GM19193 (cell line): ENCODE results near the gene WAPL.

Experiments used
- POLR2A ChIP-seq: IDR thresholded peaks from 4 replicates; pipeline ENCODE4 v1.6.1; 2011; ENCODE audit not compliant: insufficient read depth, insufficient read length; ENCODE audit errors: extremely low read depth

WAPL gene

DNA sequence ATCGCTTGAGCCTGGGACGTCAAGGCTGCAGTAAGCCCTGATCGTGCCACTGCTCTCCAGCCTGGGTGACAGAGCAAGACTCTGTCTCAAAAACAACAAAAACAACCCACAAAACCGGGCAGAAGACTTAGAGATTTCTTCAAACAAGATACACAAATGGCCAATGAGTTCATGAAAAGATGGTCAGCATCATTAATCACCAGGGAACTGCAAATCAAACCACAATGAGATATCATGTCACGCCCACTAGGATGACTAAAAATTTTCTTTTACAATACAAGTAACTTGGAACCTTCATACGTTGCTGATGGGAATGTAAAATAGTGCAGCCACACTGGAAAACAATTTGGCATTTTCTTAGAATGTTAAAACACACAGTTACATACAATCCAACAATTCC lies 77.7 kb downstream of the WAPL start:
- no peak for TF ChIP-seq POLR2A

GRCh38 chr10:86443069-86443468 lies 78.5 kb downstream of the WAPL start:
- TF ChIP-seq POLR2A: no peak

DNA sequence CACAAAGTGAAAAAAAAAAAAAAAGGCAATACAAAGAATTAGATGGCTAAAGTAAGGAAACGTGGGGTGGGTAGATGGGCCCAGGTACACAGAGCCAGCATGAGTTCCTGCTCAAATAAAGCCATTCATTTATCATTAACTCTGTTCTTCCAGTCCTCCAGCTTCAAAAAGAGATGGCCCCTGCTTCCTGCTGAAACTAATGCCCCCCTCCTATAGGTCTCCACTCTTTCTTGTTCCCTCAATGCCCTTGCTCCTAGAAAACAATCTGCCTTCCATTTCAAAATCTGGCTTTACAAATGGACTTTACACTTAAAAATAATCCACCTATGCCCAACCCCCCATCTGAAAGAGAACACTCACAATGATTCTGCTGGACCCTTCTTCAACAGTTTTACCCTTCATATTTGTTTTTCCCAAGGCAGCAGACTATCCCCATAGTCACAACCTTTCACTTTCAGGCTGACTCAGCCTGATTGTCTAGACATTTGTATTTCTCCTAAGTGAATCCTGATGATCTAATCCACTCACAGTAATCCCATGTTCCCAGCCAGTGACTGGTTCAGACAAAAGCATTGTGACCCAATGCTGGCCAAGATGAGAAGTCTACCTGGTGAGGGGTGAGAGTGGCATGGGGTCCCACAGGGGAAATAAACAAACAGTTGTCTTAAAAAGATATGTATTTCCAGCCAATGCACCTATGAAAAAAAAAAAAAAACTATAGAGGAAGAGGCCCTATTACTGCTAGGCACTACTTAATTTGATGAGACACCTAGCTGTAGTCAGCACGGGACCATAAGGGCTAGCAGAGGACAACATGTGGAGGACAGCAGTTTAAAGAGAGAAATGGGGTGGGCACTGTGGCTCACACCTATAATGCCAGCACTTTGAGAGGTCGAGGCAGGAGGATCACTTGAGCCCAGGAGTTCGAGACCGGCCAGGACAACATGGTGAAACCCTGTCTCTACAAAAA lies 80.4 kb downstream of the WAPL start:
- no peak for TF ChIP-seq POLR2A

- TF ChIP-seq POLR2A: no peak
Observed at GRCh38 chr10:86439544-86439943, 82.0 kb downstream of the WAPL start.

DNA sequence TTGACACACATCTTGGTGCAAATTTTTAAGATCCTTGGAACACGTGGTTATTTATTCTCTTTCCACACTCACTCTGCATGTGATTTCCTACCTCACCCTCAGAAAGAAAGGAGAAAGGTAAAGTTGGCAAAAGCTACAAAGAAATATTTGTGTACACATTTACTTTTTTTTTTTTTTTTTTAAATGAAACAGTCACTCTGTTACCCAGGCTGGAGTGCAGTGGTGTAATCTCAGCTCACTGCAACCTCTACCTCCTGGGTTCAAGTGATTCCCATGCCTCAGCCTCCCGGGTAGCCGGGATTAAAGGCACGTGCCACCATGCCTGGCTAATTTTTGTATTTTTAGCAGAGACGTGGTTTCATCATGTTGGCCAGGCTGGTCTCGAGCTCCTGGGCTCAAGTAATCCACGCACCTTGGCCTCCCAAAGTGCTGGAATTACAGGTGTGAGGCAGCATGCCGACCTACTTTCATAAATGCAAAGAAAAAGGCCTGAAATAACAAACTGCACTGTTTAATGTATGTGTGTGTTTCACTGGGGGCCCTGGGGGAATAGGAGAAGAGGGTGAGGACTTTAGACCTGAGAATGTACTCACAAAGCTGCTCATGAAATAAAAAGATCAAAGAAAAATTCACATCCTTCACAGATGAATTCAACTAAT lies 83.4 kb downstream of the WAPL start:
- TF ChIP-seq POLR2A: no peak

DNA sequence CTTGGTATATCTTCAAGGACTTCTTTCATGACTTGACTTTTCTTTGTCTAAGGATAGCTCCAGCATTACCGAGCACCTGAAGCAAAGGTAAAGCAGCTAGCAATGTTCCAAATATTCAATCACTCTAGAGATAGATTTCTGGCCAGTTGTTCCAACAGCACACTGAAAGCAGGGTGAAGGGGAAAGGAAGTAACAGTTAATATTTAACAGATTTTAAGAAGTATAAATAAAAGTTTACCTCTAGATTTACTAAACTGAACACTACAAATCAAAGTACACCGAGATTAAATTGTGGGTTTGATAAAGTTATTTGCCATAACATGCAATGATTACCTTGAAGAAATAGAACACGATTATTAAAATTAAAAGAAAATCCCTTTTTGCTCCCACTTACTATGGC lies 84.1 kb downstream of the WAPL start:
- TF ChIP-seq POLR2A: no peak

- no peak for TF ChIP-seq POLR2A
Observed at GRCh38 chr10:86436963-86437362, 84.6 kb downstream of the WAPL start.

- no peak for TF ChIP-seq POLR2A
Observed at GRCh38 chr10:86434656-86435055, 86.9 kb downstream of the WAPL start.

GRCh38 chr10:86423739-86424138 lies 97.9 kb downstream of the WAPL start:
- TF ChIP-seq POLR2A: no peak

GRCh38 chr10:86419101-86419500 lies 102.5 kb downstream of the WAPL start:
- no peak for TF ChIP-seq POLR2A

GRCh38 chr10:86415583-86415982 lies 106.0 kb downstream of the WAPL start:
- TF ChIP-seq POLR2A: no peak

DNA sequence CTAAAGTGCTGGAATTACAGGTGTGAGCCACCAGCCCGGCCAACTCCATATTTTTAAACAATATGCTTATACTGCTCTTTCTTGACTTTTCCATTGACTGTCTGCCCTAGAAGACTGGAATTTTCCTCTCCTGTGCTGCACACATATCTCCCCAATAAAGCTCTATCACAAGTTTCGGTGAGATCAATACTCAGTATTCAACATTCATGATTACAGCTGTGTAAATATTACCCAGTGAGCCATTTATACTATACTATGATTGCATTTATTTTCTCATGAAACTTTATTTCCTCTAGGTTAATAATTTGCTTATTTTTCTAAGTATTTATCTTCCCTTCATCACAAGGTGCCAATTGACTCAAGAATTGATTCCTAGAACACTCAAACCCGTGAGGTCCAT lies 106.5 kb downstream of the WAPL start:
- TF ChIP-seq POLR2A: no peak

DNA sequence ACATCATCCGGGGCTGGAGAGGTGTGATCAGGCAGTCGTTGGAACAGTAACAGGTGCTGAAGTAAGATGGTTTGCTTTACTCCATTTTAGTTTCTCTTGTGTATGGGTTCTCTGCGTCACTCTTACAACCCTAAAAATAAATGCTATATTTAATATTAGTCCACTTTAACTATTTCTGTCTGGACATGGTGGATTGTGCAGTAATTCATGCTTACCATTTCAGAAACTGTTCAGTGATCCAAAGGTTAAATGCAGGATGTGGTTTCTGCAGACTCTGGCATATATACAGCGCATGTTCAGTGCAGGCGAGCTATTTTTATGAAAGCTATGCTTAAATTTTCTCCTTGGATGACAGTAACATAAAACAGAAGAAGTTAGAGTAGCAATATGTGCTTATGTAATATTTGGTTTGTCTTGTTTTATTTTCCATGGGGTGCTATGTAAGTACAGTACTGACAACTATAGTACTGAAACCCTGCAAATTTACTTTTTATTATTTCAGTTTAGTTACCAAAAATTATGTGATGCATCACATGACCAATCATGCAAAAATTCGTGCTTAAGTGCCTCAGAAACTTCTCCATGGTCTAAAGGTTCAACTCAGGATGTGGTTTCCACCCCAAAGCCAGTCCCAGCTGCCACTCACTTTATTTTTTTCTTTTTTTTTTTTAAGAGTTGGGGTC lies 108.4 kb downstream of the WAPL start:
- TF ChIP-seq POLR2A: no peak

- no peak for TF ChIP-seq POLR2A
Observed at GRCh38 chr10:86411852-86412560, 109.6 kb downstream of the WAPL start.
